NCI-H2196 treated with DMSO at 0.1 percent for 48 hours (cell line): Measurements from ENCODE around the gene ITGAE.

Source experiments
- DNase-seq: peaks from one replicate; lab custom pipeline; 2025; ENCODE audit not compliant: unreplicated experiment; lab: John Stamatoyannopoulos, UW

The ITGAE gene

GRCh38 chr17:3762922-3763776 lies 37.8 kb downstream of the ITGAE start:
- DNase-seq = no peak

DNA sequence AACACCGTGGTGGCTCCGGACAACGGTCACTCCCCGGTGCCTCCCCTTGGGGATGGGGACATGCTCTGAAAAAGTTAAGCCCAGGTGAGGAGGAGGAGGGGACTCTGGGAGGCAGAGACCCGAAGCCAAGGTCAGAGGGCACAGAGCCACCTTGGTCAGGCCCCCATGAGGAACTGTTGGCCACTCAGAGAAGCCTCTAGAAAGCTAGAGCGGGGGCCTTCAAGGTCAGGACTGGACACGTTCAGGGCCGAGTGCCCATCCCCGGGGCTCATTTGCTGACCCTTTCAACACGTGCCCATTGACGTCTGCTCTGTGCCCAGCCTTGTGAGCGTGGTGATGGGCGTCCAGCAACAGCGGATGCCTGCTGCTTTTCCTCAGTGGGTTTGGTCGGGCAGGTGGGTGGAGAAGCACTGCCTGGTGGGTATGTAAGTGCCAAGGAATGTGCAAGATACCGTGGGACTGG lies 39.0 kb downstream of the ITGAE start:
- no peak for DNase-seq

DNA sequence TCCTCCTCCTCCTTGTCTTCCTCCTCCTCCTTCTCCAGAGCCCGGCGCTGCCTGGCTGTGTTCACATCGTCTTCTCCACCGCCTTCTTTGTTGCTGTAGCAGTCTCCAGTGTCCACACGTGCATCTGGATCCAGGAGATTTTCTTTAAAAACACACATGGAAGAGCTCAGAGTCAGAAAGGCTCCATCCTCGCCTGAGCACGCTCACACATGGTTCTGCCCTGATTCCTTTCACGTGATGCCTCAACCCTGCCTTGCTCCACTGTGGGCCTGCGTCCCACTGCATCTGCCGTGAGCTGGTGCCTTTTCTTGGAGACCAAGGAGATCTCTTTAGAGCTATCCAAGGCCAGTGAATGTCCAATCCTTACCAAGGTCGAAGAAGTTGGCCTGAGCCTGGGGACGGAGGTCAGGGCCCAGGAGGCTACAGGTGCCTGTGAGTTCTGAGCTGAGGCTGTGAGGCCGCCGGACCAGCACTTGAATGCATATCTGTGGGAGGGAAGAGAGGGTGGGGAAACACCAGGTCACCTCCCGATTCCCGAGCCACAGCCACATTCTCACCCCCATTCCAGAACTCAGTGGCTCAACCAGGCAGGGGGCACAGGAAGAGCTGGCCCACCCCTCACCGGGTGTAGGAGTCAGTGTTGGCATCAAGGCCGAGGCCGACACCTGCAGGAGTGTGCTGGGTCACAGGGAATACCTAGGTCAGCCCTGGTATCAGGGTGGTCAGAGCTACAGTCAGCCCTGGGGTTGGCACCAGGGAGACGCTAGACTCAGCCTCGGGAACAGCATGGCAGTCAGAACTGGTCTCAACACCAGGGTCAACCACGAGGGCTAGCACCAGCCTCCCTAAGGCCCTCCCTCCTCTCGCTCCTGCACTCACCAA lies 39.7 kb downstream of the ITGAE start:
- no peak for DNase-seq

DNA sequence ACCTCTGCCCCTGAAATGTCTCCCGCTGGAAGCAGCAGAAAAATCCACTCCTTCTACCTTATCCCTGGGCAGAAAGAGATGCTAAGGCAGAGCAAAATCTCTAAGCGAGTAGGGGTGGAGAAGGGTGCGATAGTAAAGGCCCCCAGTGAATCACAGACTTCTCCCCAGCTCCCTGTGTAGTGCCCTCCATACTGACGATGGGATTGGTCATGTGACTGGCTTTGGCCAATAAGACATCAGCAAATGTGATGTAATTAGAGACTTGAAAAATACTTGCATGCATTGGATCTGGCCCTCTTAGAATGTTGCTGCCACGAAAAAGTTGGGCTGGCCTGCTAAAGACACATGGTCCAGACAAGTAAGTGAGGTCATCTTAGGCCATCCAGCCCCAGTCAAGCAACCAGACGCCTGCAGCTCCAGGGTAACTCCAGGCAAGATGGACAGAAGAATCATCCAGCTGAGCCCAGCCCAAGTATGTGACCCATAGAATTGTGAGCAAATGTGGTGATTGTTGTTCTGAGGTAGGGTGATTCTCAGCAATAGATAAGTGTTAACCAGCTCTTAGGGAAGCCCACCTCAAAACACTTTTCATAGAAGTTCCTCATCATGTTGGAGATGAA lies 41.3 kb downstream of the ITGAE start:
- DNase-seq = no peak

- no peak for DNase-seq
These were observed 45.5 kb downstream of the ITGAE start for GRCh38 chr17:3755335-3756030.

DNA sequence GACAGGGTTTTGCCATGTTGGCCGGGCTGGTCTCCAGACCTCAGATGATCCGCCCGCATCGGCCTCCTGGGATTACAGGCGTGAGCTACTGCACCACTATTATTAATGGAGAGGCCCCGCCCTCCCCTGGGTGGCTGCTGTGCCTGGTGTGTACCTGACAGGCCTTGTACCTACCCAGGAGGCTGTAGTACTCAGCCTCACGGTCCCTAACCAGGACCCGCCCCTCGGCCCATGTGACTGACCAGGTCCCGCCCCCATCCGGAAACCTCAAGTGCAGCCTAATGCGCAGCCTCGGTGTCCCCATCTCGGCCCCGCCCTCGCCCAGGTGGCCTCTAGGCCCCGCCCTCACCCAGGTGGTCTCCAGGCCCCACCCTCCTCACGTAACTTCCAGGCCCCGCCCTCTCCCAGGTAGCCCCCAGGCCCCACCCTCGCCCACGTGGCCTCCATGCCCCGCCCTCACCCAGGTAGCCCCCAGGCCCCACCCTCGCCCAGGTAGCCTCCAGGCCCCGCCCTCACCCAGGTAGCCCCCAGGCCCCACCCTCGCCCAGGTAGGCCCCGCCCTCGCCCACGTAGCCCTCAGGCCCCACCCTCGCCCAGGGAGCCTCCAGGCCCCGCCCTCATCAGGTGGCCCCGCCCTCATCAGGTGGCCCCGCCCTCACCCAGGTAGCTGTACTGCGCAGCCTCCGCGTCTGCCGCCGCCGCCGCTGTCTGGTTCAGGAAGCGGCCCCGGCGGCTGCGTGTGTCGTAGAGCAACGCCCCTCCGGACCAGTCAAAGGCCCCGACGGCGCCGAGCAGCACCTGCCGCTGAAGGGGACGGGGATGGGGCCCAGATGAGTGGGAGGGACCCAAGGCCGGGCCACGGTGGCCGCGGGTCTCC lies 46.3 kb downstream of the ITGAE start:
- peak; percentile 77 for DNase-seq

- no peak for DNase-seq
These were observed 46.9 kb downstream of the ITGAE start for GRCh38 chr17:3754066-3754457.

DNA sequence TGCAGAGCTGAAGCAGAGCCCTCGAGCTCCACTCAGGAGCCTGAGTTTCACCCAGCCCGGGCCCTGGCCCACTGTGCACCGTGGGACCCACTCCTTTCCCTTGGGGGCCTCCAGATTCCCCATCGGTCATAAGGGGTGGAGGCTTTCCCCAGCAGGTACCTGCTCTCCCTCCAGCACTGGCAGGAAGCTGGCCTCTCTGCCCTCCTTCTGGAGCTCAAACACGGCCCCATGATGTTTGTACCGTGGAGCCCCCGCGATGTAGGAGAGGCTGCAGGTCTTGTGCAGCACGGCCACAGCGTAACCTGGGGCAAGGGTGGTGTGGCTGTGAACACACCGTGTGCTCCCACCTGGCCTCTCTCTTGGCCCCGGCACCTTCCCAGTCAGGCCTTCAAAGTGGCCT lies 47.4 kb downstream of the ITGAE start:
- no peak for DNase-seq

GRCh38 chr17:3751836-3752235 lies 49.2 kb downstream of the ITGAE start:
- no peak for DNase-seq

DNA sequence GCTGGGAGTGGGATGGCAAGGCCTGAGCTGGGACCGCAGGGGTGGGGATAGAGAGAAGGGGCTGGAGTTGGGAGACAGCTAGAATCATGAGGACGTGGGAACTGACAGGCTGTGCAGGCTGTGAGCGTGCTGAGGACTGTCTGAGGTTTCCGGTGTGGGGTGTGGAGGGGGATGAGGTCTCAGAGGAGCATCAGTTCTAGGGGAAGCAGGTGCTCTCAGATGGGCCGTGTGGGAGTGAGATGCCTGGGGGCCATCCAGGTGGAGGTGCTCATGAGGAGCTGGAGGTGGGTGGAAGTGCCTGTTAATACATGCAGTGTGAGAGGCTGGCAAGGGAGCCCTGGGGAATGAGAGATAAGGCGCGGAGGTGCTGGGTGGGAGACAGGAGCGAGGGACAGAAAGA lies 50.1 kb downstream of the ITGAE start:
- no peak for DNase-seq

- no peak for DNase-seq
These were observed 50.7 kb downstream of the ITGAE start for GRCh38 chr17:3750296-3750695.

GRCh38 chr17:3748576-3748975 lies 52.4 kb downstream of the ITGAE start:
- DNase-seq = no peak

DNA sequence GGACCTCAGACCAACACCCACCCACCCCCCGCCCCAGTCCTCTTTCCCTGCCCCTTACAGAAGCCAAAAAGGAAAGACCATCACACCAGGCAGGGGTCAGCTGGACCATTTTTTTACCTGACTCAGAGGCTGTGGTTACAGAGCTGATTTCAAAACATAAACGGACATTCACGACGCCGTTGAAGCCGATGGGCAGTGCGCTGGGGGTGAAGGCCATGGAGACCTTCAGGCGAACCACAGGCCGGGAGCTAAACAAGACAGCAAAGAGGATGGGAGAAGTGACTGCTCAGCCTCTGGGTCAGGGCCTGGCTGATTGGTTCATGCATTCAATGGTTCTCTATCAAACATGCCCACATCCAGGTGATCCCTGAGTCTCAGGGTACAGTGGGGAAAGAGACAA lies 53.2 kb downstream of the ITGAE start:
- no peak for DNase-seq

GRCh38 chr17:3745071-3745470 lies 55.9 kb downstream of the ITGAE start:
- no peak for DNase-seq

- DNase-seq = no peak
These were observed 57.0 kb downstream of the ITGAE start for GRCh38 chr17:3744014-3744413.

- no peak for DNase-seq
These were observed 60.3 kb downstream of the ITGAE start for GRCh38 chr17:3740611-3741073.

- no peak for DNase-seq
These were observed 61.4 kb downstream of the ITGAE start for GRCh38 chr17:3739422-3740124.

- DNase-seq = no peak
These were observed 62.3 kb downstream of the ITGAE start for GRCh38 chr17:3738562-3739295.

DNA sequence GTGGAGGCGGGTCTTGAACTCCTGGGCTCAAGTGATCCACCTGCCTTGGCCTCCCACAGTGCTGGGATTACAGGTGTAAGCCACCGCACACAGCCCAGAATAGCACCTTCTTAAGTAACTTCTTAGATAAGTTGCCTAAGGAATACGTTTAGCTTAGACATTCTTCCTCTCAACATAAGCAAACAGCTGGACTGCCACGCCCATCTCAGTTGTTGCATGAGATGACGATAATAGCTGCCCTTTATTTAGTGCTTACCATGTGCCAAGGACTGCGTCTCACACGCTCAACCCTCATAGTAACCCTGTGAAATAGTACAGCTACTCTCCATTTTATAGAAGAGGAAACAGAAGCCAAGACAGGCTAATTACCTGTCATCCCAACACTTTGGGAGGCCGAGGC lies 65.5 kb downstream of the ITGAE start:
- DNase-seq = no peak
